Activated naive CD8-positive, alpha-beta T cell treated with anti-CD3 and anti-CD28 coated beads for 36 hours (primary cell): ENCODE measurements around the gene POU3F1. TPM values are rescaled to one million over a fixed set of nuclear protein-coding genes. Genes with fewer than 3 reads are reported as not detected.

Experiments used
- DNase-seq: peaks from one replicate; pipeline ENCODE4 v3.0.0; 2021
- H3K27ac Mint-ChIP-seq: one replicate; pipeline ENCODE4 v1.8.0; 2022; ENCODE audit warnings: mild to moderate bottlenecking, moderate library complexity, mixed read lengths
- H3K27me3 Mint-ChIP-seq: one replicate; pipeline ENCODE4 v1.8.0; 2022; ENCODE audit warnings: mild to moderate bottlenecking, mixed read lengths
- H3K36me3 Mint-ChIP-seq: one replicate; pipeline ENCODE4 v1.8.0; 2021; ENCODE audit warnings: mild to moderate bottlenecking, mixed read lengths
- H3K4me1 Mint-ChIP-seq: one replicate; pipeline ENCODE4 v1.8.0; 2021; ENCODE audit warnings: mixed read lengths
- H3K4me3 Mint-ChIP-seq: one replicate; pipeline ENCODE4 v1.8.0; 2022; ENCODE audit warnings: mild to moderate bottlenecking, moderate library complexity, mixed read lengths
- H3K9me3 Mint-ChIP-seq: one replicate; pipeline ENCODE4 v1.8.0; 2022; ENCODE audit warnings: mixed read lengths
- total RNA-seq, 2 experiments: library from RNA; stranded (reverse); gene quantifications; one replicate each; pipeline ENCODE4 v1.2.3, GENCODE V29; 2021

Gene POU3F1
- total RNA-seq, 2 experiments from 2014 or later = 0.10 TPM; not detected in 1

GRCh38 chr1:38000233-38000528 lies 46.4 kb downstream of the POU3F1 start:
- H3K27me3 Mint-ChIP-seq = no peaks in the 10 kb centered on the region
- peaks cover 44% of the 10 kb centered on the region for H3K4me1 Mint-ChIP-seq
- H3K9me3 Mint-ChIP-seq = no peaks in the 10 kb centered on the region

GRCh38 chr1:37999430-38000232 lies 47.0 kb downstream of the POU3F1 start:
- peak overlapping the region; percentile 63 for H3K4me3 Mint-ChIP-seq
- DNase-seq = no peak
- H3K9me3 Mint-ChIP-seq = no peaks in the 10 kb centered on the region
- H3K4me1 Mint-ChIP-seq = peaks cover 50% of the 10 kb centered on the region
- no peaks in the 10 kb centered on the region for H3K27me3 Mint-ChIP-seq
- H3K36me3 Mint-ChIP-seq = peaks cover 32% of the 10 kb centered on the region
- H3K27ac Mint-ChIP-seq = peak overlapping the region; percentile 90

More at GRCh38 chr1:38000233-38000528, 46.4 kb downstream of the POU3F1 start:
- peaks cover 28% of the 10 kb centered on the region for H3K36me3 Mint-ChIP-seq
- DNase-seq = no peak
- peak overlapping the region; percentile 69 for H3K27ac Mint-ChIP-seq
- H3K4me3 Mint-ChIP-seq = peak overlapping the region; percentile 25

- Mint-ChIP-seq H3K4me1 (peaks cover 48% of the 10 kb centered on the region), H3K27ac (peak overlapping the region; percentile 90), H3K9me3 (no peaks in the 10 kb centered on the region), H3K27me3 (no peaks in the 10 kb centered on the region), H3K4me3 (peak overlapping the region; percentile 63), H3K36me3 (peaks cover 29% of the 10 kb centered on the region)
- DNase-seq = no peak
Measured at GRCh38 chr1:37998913-37999429, 47.6 kb downstream of the POU3F1 start.

- Mint-ChIP-seq H3K27ac (no peak overlapping the region), H3K9me3 (no peaks in the 10 kb centered on the region), H3K4me3 (no peak overlapping the region), H3K27me3 (no peaks in the 10 kb centered on the region), H3K36me3 (peaks cover 23% of the 10 kb centered on the region), H3K4me1 (peaks cover 42% of the 10 kb centered on the region)
- DNase-seq = no peak
Measured at GRCh38 chr1:37998089-37998808, 48.3 kb downstream of the POU3F1 start.

- H3K4me1 Mint-ChIP-seq = peaks cover 41% of the 10 kb centered on the region
- H3K4me3 Mint-ChIP-seq = no peak overlapping the region
- no peak for DNase-seq
- no peaks in the 10 kb centered on the region for H3K27me3 Mint-ChIP-seq
- no peaks in the 10 kb centered on the region for H3K9me3 Mint-ChIP-seq
- no peak overlapping the region for H3K27ac Mint-ChIP-seq
- H3K36me3 Mint-ChIP-seq = peaks cover 20% of the 10 kb centered on the region
Measured at GRCh38 chr1:37997256-37998088, 49.1 kb downstream of the POU3F1 start.

GRCh38 chr1:37995751-37996345 lies 50.7 kb downstream of the POU3F1 start:
- no peaks in the 10 kb centered on the region for H3K9me3 Mint-ChIP-seq
- peaks cover 20% of the 10 kb centered on the region for H3K36me3 Mint-ChIP-seq
- peaks cover 35% of the 10 kb centered on the region for H3K4me1 Mint-ChIP-seq
- DNase-seq = peak; percentile 57
- no peaks in the 10 kb centered on the region for H3K27me3 Mint-ChIP-seq
- H3K27ac Mint-ChIP-seq = peak overlapping the region; percentile 84
- H3K4me3 Mint-ChIP-seq = peak overlapping the region; percentile 72

- no peaks in the 10 kb centered on the region for H3K27me3 Mint-ChIP-seq
- peak overlapping the region; percentile 72 for H3K4me3 Mint-ChIP-seq
- no peak for DNase-seq
- H3K4me1 Mint-ChIP-seq = peaks cover 30% of the 10 kb centered on the region
- H3K27ac Mint-ChIP-seq = peak overlapping the region; percentile 86
- H3K9me3 Mint-ChIP-seq = no peaks in the 10 kb centered on the region
- peaks cover 17% of the 10 kb centered on the region for H3K36me3 Mint-ChIP-seq
Measured at GRCh38 chr1:37994886-37995566, 51.6 kb downstream of the POU3F1 start.

Other genes starting within 250 kb of the POU3F1 start
- 10 to 100 TPM; 26.1 to 27.7 TPM for gene C1orf122, start 239.0 kb downstream of the POU3F1 start, total RNA-seq
- gene YRDC, start 238.6 kb downstream of the POU3F1 start, total RNA-seq = 10 to 100 TPM; 58.3 to 62.0 TPM
- gene MTF1, start 187.2 kb downstream of the POU3F1 start, total RNA-seq = 10 to 100 TPM; 31.2 to 31.4 TPM
- gene INPP5B, start 99.7 kb downstream of the POU3F1 start, total RNA-seq = 10 to 100 TPM; 26.6 to 27.7 TPM
- gene SF3A3, start 56.8 kb downstream of the POU3F1 start, total RNA-seq = 100 to 1,000 TPM; 121 to 125 TPM
- gene FHL3, start 41.3 kb downstream of the POU3F1 start, total RNA-seq = 10 to 100 TPM; 26.5 to 27.7 TPM
- gene UTP11, start 34.1 kb downstream of the POU3F1 start, total RNA-seq = 10 to 100 TPM; 83.5 to 89.2 TPM